K562 (cell line): ENCODE measurements around the gene ZFTA. TPM values are rescaled to one million over a fixed set of nuclear protein-coding genes. Genes with fewer than 3 reads are reported as not detected.

Experiments
- ATAC-seq: fragments of 200-7000 bp; cut with Tn5 transposase; 3 replicates; pipeline ENCODE4 v1.9.1; 2020; ENCODE audit warnings: moderate library complexity
- BruUV-seq: library from RNA; stranded (reverse); fragments of 400-500 nt; replicated peaks from 2 replicates; lab custom pipeline; 2021; lab: Mats Ljungman, UMichigan
- CTCF ChIA-PET: fragments of 300-600 bp; formaldehyde crosslinking; extraction: SDS; loops from one replicate; lab custom pipeline; 2021; ENCODE audit warnings: low intra/inter-chr PET ratio; lab: Yijun Ruan, JAX
- POLR2A ChIA-PET: fragments of 300-600, 350-650 bp; sonication (Branson Sonifier 250); formaldehyde crosslinking; extraction: SDS; loops from one replicate; lab custom pipeline; 2021; ENCODE audit warnings: antibody characterized with exemption, inconsistent platforms; lab: Yijun Ruan, JAX
- DNase-seq, 4 experiments: peaks; one replicate each; pipeline versions ENCODE4 v3.0.0 to v3.0.0-alpha.2; 2011 to 2018; ENCODE audit warnings: low spot score in 3 of 4, mixed read lengths in 3 of 4; ENCODE audit errors: extremely low read depth in 1 of 4
- FAIRE-seq: peaks from 2 replicates; lab custom pipeline; 2011; peaks lifted over from hg19 to GRCh38; lab: Jason Lieb, UNC
- H2AFZ ChIP-seq: 2 replicates; pipeline ENCODE4 v1.6.0; 2011; ENCODE audit warnings: low read depth, low read length, control low read depth, inconsistent platforms
- H3K27ac ChIP-seq: fragments of 200-600 bp; 3 replicates; pipeline ENCODE4 v1.8.0; 2011; ENCODE audit warnings: low read depth, mild to moderate bottlenecking, control low read depth, inconsistent platforms, low read length, moderate library complexity, mixed read lengths; ENCODE audit errors: extremely low read depth
- H3K27me3 ChIP-seq, 2 experiments: fragments of 300-600 bp in 1 of 2; 2 replicates in 1 of 2; 3 replicates in 1 of 2; pipeline versions ENCODE4 v1.6.0 to v1.8.0; 2011; ENCODE audit warnings: inconsistent platforms in 2 of 2, low read length in 2 of 2, mild to moderate bottlenecking in 1 of 2, mixed read lengths in 1 of 2, moderate library complexity in 1 of 2; ENCODE audit not compliant: control insufficient read depth in 2 of 2, insufficient read depth in 2 of 2
- H3K36me3 ChIP-seq: fragments of 300-600 bp; 3 replicates; pipeline ENCODE4 v1.8.0; 2011; ENCODE audit warnings: mild to moderate bottlenecking, low read length, inconsistent platforms; ENCODE audit not compliant: control insufficient read depth, insufficient read depth
- H3K4me1 ChIP-seq, 2 experiments: fragments of 200-600 bp in 1 of 2; replicated peaks in 1 of 2; 2 replicates in 1 of 2; 3 replicates in 1 of 2; pipeline versions ENCODE4 v1.5.1 to v1.8.0; 2011; ENCODE audit warnings: inconsistent platforms in 2 of 2, low read length in 2 of 2, mild to moderate bottlenecking in 1 of 2, mixed read lengths in 1 of 2, moderate library complexity in 1 of 2; ENCODE audit not compliant: control insufficient read depth in 2 of 2, insufficient read depth in 2 of 2
- H3K4me2 ChIP-seq: 2 replicates; pipeline ENCODE4 v1.6.1; 2011; ENCODE audit warnings: low read length, control low read depth, inconsistent platforms, mixed read lengths; ENCODE audit not compliant: insufficient read depth
- H3K4me3 ChIP-seq: fragments of 200-600 bp; sonication (generic), shearing (Covaris generic); 2 replicates; pipeline ENCODE4 v1.5.1; 2016; ENCODE audit warnings: control low read depth, inconsistent platforms
- H3K79me2 ChIP-seq: fragments of 200-600 bp; 3 replicates; pipeline ENCODE4 v1.8.0; 2011; ENCODE audit warnings: low read length, inconsistent platforms; ENCODE audit not compliant: control insufficient read depth, insufficient read depth
- H3K9ac ChIP-seq, 2 experiments: 2 replicates each; pipeline versions ENCODE4 v1.6.0 to v1.6.1; 2011; ENCODE audit warnings: low read depth in 2 of 2, low read length in 2 of 2, control low read depth in 1 of 2, inconsistent platforms in 1 of 2, mild to moderate bottlenecking in 1 of 2, mixed read lengths in 1 of 2; ENCODE audit not compliant: insufficient read depth in 1 of 2
- H3K9me1 ChIP-seq: one replicate; pipeline ENCODE4 v1.6.0; 2011; ENCODE audit warnings: inconsistent platforms, mild to moderate bottlenecking, low read length, moderate library complexity; ENCODE audit not compliant: control insufficient read depth, insufficient read depth
- H3K9me3 ChIP-seq: replicated peaks from 2 replicates; pipeline ENCODE4 v1.5.1; 2011; ENCODE audit warnings: low read depth, low read length, inconsistent platforms; ENCODE audit not compliant: control insufficient read depth, insufficient read depth
- H4K20me1 ChIP-seq: replicated peaks from 2 replicates; pipeline ENCODE4 v1.6.1; 2011; ENCODE audit warnings: low read length, inconsistent platforms, mixed read lengths; ENCODE audit not compliant: control insufficient read depth, insufficient read depth
- ATF2 ChIP-seq: sonication (generic); formaldehyde crosslinking; IDR thresholded peaks from 2 replicates; pipeline ENCODE4 v1.8.1; 2022; ENCODE audit warnings: missing genetic modification reagents
- BMI1 ChIP-seq: fragments of 150-350 bp; IDR thresholded peaks from 2 replicates; pipeline ENCODE4 v1.6.1; 2014; ENCODE audit warnings: low read length
- BRD9 ChIP-seq: fragments of 450-650 bp; IDR thresholded peaks from 2 replicates; pipeline ENCODE4 v1.6.1; 2018; ENCODE audit warnings: low read depth; ENCODE audit not compliant: partially characterized antibody
- CHD2 ChIP-seq: IDR thresholded peaks from 2 replicates; pipeline ENCODE4 v1.6.1; 2011; ENCODE audit warnings: low read depth, low read length
- KDM2B ChIP-seq: fragments of 250-450 bp; sonication (Bioruptor Pico); IDR thresholded peaks from 2 replicates; pipeline ENCODE4 v1.8.0; 2021; ENCODE audit warnings: mild to moderate bottlenecking, moderate library complexity
- MTF1 ChIP-seq: fragments of 250-450 bp; sonication (Bioruptor Pico); IDR thresholded peaks from 2 replicates; pipeline ENCODE4 v1.9.0; 2021; ENCODE audit warnings: moderate library complexity, mild to moderate bottlenecking, inconsistent platforms, borderline replicate concordance
- NFYB ChIP-seq: IDR thresholded peaks from 2 replicates; pipeline ENCODE4 v1.6.1; 2011; ENCODE audit warnings: mild to moderate bottlenecking, moderate library complexity; ENCODE audit not compliant: insufficient read length; ENCODE audit errors: extremely low read depth
- PHB ChIP-seq: fragments of 250-450 bp; sonication (Bioruptor Pico); IDR thresholded peaks from 2 replicates; pipeline ENCODE4 v1.5.0; 2021
- PHF20 ChIP-seq: fragments of 450-650 bp; IDR thresholded peaks from 2 replicates; pipeline ENCODE4 v1.6.1; 2018; ENCODE audit not compliant: partially characterized antibody
- POLR2B ChIP-seq: fragments of 450-650 bp; IDR thresholded peaks from 2 replicates; pipeline ENCODE4 v1.6.1; 2018; ENCODE audit warnings: low read depth; ENCODE audit not compliant: partially characterized antibody
- SETDB1 ChIP-seq: IDR thresholded peaks from one replicate; pipeline ENCODE4 v1.6.1; 2012; ENCODE audit warnings: low read length, control low read depth, inconsistent platforms
- TGIF2 ChIP-seq: sonication (generic); formaldehyde crosslinking; IDR thresholded peaks from 2 replicates; pipeline ENCODE4 v1.8.1; 2022; ENCODE audit warnings: mild to moderate bottlenecking, missing genetic modification reagents, moderate library complexity
- XRCC3 ChIP-seq: fragments of 450-650 bp; IDR thresholded peaks from 2 replicates; pipeline ENCODE4 v1.6.1; 2017; ENCODE audit warnings: mild to moderate bottlenecking, moderate library complexity
- ZNF121 ChIP-seq: sonication (generic); formaldehyde crosslinking; conservative IDR thresholded peaks from 2 replicates; pipeline ENCODE4 v1.8.0; 2022; ENCODE audit warnings: missing genetic modification reagents
- ZNF668 ChIP-seq: fragments of 250-450 bp; sonication (Bioruptor Pico); IDR thresholded peaks from 2 replicates; pipeline ENCODE4 v1.8.0; 2022; ENCODE audit warnings: mild to moderate bottlenecking, inconsistent platforms
- ZNF778 ChIP-seq: fragments of 450-650 bp; formaldehyde crosslinking; IDR thresholded peaks from 2 replicates; pipeline ENCODE4 v1.4.0; 2020; ENCODE audit warnings: mild to moderate bottlenecking, moderate library complexity
- WGBS: fragments of 100-300 bp; shearing (Covaris generic); methylation state at CpG from one replicate; pipeline ENCODE4 v1.1.6; 2016; ENCODE audit warnings: low coverage, mixed read lengths; ENCODE audit not compliant: insufficient coverage; ENCODE audit errors: missing lambda C conversion rate; 5-methylcytosine and 5-hydroxymethylcytosine counted together
- in situ Hi-C: fragments of 300-500 bp; cut with MboI; formaldehyde crosslinking; loops from 4 replicates; pipeline ENCODE4 v1.15.0; 2018; ENCODE audit warnings: inconsistent platforms, mixed read lengths
- intact Hi-C: fragments of 100-400 bp; cut with micrococcal nuclease; formaldehyde crosslinking; loops from 2 replicates; pipeline ENCODE4 v1.14.2; 2022
- polyA plus RNA-seq, 8 experiments: library from polyadenylated mRNA; depleted of rRNA in 4 of 8; stranded (reverse) in 5 of 8; unstranded in 3 of 8; fragments of >200 nt; fragmentation: Nextera tagmentation in 2 of 8; fragmentation: Illumina TruSeq in 1 of 8; extraction: Ambion mirVana in 2 of 8; extraction: Trizol in 1 of 8; gene quantifications; 2 replicates each; pipeline versions ENCODE4 v1.2.1 to v1.2.3, GENCODE V29; 2011 to 2014; ENCODE audit warnings: inconsistent platforms in 1 of 8, missing spikeins in 1 of 8
- total RNA-seq, 7 experiments: library from RNA; depleted of rRNA in 6 of 7; stranded (reverse); fragments of >200 nt in 6 of 7; fragmentation: Illumina TruSeq in 2 of 7; extraction: Trizol in 2 of 7; gene quantifications; 2 replicates each; pipeline versions ENCODE4 v1.2.1 to v1.2.3, GENCODE V29; 2011 to 2021; ENCODE audit warnings: low replicate concordance in 1 of 7

The ZFTA gene
- total and polyA plus RNA-seq, 9 of the 15 experiments (the other 6 are each of a cell fraction or from before 2014, with no cell fraction given), result 0.45 to 12.3 (median 2.9) TPM

DNA sequence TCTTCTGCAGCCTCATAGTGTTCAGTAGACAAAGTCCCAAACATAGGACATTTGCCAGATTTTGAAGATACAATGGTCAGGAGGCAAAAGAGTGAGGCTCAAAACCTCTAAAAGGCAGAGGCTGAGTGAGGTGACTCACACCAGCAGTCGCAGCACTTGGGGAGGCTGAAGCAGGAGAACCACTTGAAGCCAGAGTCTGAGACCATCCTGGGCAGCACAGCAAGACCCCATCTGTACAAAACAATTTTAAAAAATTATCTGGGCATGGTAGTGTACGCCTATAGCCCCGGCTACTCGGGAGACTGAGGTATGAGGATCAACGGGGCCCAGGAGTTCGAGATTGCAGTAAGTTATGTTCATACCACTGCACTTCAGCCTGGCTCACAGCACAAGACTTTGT lies 14.2 kb upstream of the ZFTA start:
- ChIA-PET POLR2A (interaction anchor here (0.6 kb wide), 1 partner anchor 18 kb away, joined by 3 read pairs; no protein-coding TSS in a partner anchor), CTCF (no interaction called here)
- Histone ChIP-seq H3K9ac (no peak overlapping the region), H4K20me1 (no peaks in the 10 kb centered on the region), H3K9me1 (no peaks in the 10 kb centered on the region), H3K79me2 (no peaks in the 10 kb centered on the region), H3K4me2 (no peak overlapping the region), H3K4me3 (no peak overlapping the region), H3K27ac (no peak overlapping the region), H2AFZ (no peak overlapping the region), H3K9me3 (no peaks in the 10 kb centered on the region), H3K27me3 (no peaks in the 10 kb centered on the region), H3K36me3 (no peaks in the 10 kb centered on the region), H3K4me1 (no peaks in the 10 kb centered on the region; a peak in 1 of 5 replicates)
- no TSS peak for BruUV-seq
- FAIRE-seq, result no peak
- ATAC-seq, result no peak
- TF ChIP-seq ZNF668 (no peak), ZNF121 (CRISPR knock-in tag) (peak; percentile 69), NFYB (no peak)
- in situ Hi-C loops, result no loop called here
- 42% methylated on average over 6 of the region's 6 CpGs for WGBS
- intact Hi-C loops, result no loop called here
- DNase-seq, result no peak

GRCh38 chr11:63779039-63779438 lies 10.5 kb upstream of the ZFTA start:
- no TSS peak for BruUV-seq
- Histone ChIP-seq H4K20me1 (no peaks in the 10 kb centered on the region), H3K4me1 (no peaks in the 10 kb centered on the region), H3K9me3 (no peaks in the 10 kb centered on the region), H3K27me3 (no peaks in the 10 kb centered on the region), H3K4me3 (no peak overlapping the region), H3K27ac (no peak overlapping the region), H3K36me3 (no peaks in the 10 kb centered on the region), H3K9me1 (no peaks in the 10 kb centered on the region), H3K79me2 (no peaks in the 10 kb centered on the region), H3K4me2 (no peak overlapping the region), H3K9ac (no peak overlapping the region), H2AFZ (no peak overlapping the region)
- DNase-seq, result no peak
- ChIA-PET CTCF (interaction anchor here (0.6 kb wide), 1 partner anchor 11 kb away, joined by 3 read pairs; the partner anchor contains the start of gene ZFTA), POLR2A (no interaction called here)
- in situ Hi-C loops (no loop called here), intact Hi-C loops (no loop called here)
- no peak for TF ChIP-seq TGIF2 (CRISPR knock-in tag)
- TF ChIP-seq MTF1 (CRISPR knock-in tag), result no peak
- no peak for TF ChIP-seq PHB
- no peak for TF ChIP-seq BRD9
- no peak for TF ChIP-seq ZNF778 (CRISPR knock-in tag)
- no peak for TF ChIP-seq PHF20
- TF ChIP-seq KDM2B (CRISPR knock-in tag), result no peak
- no peak for TF ChIP-seq XRCC3
- TF ChIP-seq POLR2B, result no peak
- no peak for TF ChIP-seq BMI1
- TF ChIP-seq CHD2, result no peak
- no peak for TF ChIP-seq SETDB1
- no peak for TF ChIP-seq ATF2 (CRISPR knock-in tag)
- 60% methylated on average over 2 of the region's 2 CpGs for WGBS
- no peak for FAIRE-seq
- no peak for ATAC-seq
